HL-60/S4 treated with phorbol 12-myristate 13-acetate at 8.2 ng/mL for 4 days and 3 days (cell line): ENCODE data around the gene SHD.
"Not testable (repeated sequence)": the region's sequence is repeated elsewhere in the genome, so short reads cannot be mapped to it uniquely, and the experiment has no call there.

ENCODE experiments used
- in situ Hi-C: fragments of 300-500 bp; cut with MboI; formaldehyde crosslinking; loops from 2 replicates; pipeline ENCODE4 v1.15.0; 2022; ENCODE audit warnings: low sequenced_read_pairs

Gene SHD

GRCh38 chr19:4267101-4267900 is 11.8 kb upstream of the SHD start:
- in situ Hi-C loops: no loop called here

GRCh38 chr19:4267901-4268815 is 10.9 kb upstream of the SHD start:
- in situ Hi-C loops: no loop called here

GRCh38 chr19:4268816-4269430 is 10.1 kb upstream of the SHD start:
- in situ Hi-C loops: no loop called here

- in situ Hi-C loops: no loop called here
These were observed 6.2 kb upstream of the SHD start for GRCh38 chr19:4272894-4273293.

- in situ Hi-C loops: not testable (repeated sequence)
These were observed 4.8 kb upstream of the SHD start for GRCh38 chr19:4274321-4274686.

GRCh38 chr19:4277191-4277696 is 1.8 kb upstream of the SHD start:
- in situ Hi-C loops: no loop called here

- in situ Hi-C loops: no loop called here
These were observed 1.1 kb upstream of the SHD start for GRCh38 chr19:4278010-4278409.

GRCh38 chr19:4279267-4279529 is 132 bp downstream of the SHD start:
- in situ Hi-C loops: no loop called here

GRCh38 chr19:4279530-4280422 is 710 bp downstream of the SHD start:
- in situ Hi-C loops: no loop called here

GRCh38 chr19:4284176-4284958 is 5.3 kb downstream of the SHD start:
- in situ Hi-C loops: no loop called here

- in situ Hi-C loops: no loop called here
These were observed 5.9 kb downstream of the SHD start for GRCh38 chr19:4284974-4285373.

GRCh38 chr19:4286141-4286540 is 7.1 kb downstream of the SHD start:
- in situ Hi-C loops: not testable (repeated sequence)

GRCh38 chr19:4288091-4288777 is 9.2 kb downstream of the SHD start:
- in situ Hi-C loops: no loop called here

GRCh38 chr19:4291184-4291732 is 12.2 kb downstream of the SHD start:
- in situ Hi-C loops: no loop called here

- in situ Hi-C loops: no loop called here
These were observed 13.4 kb downstream of the SHD start for GRCh38 chr19:4292515-4292914.

- in situ Hi-C loops: no loop called here
These were observed 15.3 kb downstream of the SHD start for GRCh38 chr19:4294389-4294788.

GRCh38 chr19:4295972-4296771 is 17.1 kb downstream of the SHD start:
- in situ Hi-C loops: no loop called here
